OCI-LY1 (cell line): ENCODE data around the gene CACHD1.

Source experiments
- EZH2 ChIP-seq: fragments of 200-600 bp; sonication (generic), shearing (Covaris generic); IDR thresholded peaks from 2 replicates; pipeline ENCODE4 v1.8.0; 2017; ENCODE audit warnings: borderline replicate concordance, mixed run types, mild to moderate bottlenecking, antibody characterized with exemption, low read length, moderate library complexity, mixed read lengths
- TF ChIP-seq, protein P1 (sequence below): fragments of 200-600 bp; sonication (generic), shearing (Covaris generic); IDR thresholded peaks from 2 replicates; pipeline ENCODE4 v1.5.1; 2017; ENCODE audit warnings: mild to moderate bottlenecking, antibody characterized with exemption, low read length, moderate library complexity, mixed read lengths

DNA sequence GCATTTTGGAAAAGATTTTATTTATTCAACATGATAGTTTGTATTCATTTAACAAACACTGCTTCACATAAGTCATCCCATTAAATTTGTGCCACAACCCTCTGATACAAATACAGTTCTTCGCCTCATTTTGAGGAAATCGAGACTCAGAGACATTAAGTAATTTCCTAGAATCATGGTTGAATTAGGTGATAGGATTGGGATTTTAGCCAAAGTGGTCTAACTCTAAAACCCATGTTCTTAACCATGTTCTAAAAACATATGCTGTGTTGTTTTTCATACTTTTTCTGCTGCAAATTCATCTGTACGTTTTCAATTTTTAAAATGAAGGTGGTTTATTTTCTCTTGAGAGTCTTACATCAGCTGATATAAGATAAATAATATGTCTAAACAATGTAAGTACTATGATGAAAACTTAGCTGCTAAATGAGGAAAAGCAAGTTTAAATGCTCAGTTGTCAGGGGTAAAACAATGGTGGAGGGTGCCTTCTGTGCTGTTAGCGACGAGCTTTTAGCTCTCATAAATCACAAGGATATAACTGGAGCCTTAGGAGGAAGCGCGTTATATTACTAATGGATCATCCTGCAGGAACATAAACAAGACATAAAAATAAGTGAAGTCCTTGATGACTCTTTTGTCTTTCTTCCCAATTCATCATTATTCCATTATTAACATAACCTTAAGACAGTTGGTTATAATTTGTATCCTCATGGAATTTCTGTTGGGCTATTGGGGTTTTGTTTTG is 97.7 kb downstream of the CACHD1 start:
- TF ChIP-seq, protein P1, sequence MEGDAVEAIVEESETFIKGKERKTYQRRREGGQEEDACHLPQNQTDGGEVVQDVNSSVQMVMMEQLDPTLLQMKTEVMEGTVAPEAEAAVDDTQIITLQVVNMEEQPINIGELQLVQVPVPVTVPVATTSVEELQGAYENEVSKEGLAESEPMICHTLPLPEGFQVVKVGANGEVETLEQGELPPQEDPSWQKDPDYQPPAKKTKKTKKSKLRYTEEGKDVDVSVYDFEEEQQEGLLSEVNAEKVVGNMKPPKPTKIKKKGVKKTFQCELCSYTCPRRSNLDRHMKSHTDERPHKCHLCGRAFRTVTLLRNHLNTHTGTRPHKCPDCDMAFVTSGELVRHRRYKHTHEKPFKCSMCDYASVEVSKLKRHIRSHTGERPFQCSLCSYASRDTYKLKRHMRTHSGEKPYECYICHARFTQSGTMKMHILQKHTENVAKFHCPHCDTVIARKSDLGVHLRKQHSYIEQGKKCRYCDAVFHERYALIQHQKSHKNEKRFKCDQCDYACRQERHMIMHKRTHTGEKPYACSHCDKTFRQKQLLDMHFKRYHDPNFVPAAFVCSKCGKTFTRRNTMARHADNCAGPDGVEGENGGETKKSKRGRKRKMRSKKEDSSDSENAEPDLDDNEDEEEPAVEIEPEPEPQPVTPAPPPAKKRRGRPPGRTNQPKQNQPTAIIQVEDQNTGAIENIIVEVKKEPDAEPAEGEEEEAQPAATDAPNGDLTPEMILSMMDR: no peak
- no peak for TF ChIP-seq EZH2
